ENCODE data around the gene ABTB2.
"Not testable (repeated sequence)": the region's sequence is repeated elsewhere in the genome, so short reads cannot be mapped to it uniquely, and the experiment has no call there.

The ABTB2 gene

DNA sequence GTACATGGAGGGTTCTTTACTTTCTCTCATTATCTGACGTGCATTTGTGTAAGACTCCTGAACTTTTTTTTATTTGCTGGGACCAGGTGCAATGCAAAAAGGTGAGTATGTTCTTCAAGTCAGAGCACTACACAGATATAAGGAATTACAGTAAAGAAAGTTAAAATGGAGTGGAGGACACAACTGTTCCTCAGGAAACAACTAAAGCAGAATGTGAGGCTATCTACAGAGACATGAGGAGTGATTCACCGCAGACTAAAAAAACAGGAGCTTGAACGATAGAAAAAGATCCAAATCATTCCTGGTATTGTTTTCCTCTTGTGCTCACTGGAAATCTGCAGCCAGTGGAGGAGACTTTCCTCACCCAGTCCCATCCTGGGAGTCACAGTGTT, 106.2 kb downstream of the ABTB2 start:
- Mint-ChIP-seq H3K27me3 (no peaks in the 10 kb centered on the region), H3K4me1 (ENCODE audit: low read depth) (peaks cover 53% of the 10 kb centered on the region), H3K27ac (no peak overlapping the region), H3K4me3 (peak overlapping the region; percentile 68), H3K9me3 (ENCODE audit: low read depth) (no peaks in the 10 kb centered on the region), H3K36me3 (no peaks in the 10 kb centered on the region)

DNA sequence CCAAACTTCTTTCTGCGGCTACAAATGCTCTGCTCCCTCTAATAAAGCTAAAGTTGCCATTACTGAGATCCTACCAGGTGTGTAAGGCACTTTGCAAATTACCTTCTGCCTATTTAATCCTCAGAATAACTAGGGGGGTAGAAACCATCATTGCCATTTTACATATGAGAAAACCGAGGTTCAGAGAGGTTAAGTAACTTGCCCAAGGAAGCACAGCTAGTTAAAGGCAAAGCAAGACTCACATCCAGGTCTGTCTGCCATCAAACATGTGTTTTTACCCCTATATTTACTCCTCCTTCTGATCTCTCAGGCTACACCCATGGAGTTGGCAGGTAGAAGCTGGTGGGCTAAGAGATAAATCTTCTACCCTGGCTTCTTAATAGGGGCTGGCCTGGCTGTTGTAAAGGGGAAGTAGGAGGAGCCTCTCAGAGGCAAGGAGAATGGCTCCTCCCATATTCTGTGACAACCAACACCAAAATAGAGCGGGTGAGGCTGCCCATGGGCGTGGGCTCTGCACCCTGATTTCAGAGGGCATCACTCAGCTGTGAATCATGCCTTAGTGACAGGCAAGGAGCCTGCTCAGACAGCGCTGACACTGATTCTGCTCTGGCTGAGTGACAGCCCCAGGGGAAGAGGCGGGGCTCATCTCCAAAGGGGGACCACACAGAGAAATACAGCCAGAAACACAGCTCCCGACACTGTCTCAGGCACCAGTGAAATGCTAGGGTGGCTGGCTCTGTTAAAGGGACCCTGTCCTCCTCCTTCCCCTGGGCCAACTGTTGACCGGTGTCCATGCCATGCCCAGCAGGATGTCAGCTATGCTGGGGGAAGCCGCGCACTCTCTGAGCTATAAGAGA, 106.8 kb downstream of the ABTB2 start:
- H3K9me3 Mint-ChIP-seq (ENCODE audit: low read depth), result no peaks in the 10 kb centered on the region

DNA sequence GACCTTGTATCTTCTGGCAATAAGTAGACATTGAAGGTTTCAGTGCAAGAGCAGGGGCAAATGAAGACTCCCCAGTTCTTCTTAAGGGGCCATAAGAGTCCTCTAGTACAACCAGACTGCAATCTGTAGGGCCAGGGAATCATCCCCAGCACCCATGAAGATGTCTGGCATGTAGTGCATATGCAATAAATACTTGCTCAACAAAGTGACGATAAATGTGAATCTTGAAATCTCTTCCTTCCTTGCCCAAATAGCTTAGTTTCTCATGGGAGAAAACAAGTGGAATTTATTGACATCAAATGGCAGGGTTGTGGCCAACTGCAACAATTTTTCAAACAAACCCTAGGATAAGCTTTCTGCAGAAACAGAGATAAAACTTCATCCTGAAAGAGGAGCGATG, 107.6 kb downstream of the ABTB2 start:
- Mint-ChIP-seq H3K27ac (no peak overlapping the region), H3K9me3 (ENCODE audit: low read depth) (no peaks in the 10 kb centered on the region), H3K27me3 (no peaks in the 10 kb centered on the region), H3K4me3 (no peak overlapping the region), H3K4me1 (ENCODE audit: low read depth) (peaks cover 63% of the 10 kb centered on the region), H3K36me3 (no peaks in the 10 kb centered on the region)

More for the DNA sequence above, 106.8 kb downstream of the ABTB2 start:
- peak overlapping the region; percentile 68 for H3K4me3 Mint-ChIP-seq
- no peak overlapping the region for H3K27ac Mint-ChIP-seq
- peaks cover 55% of the 10 kb centered on the region for H3K4me1 Mint-ChIP-seq (ENCODE audit: low read depth)
- no peaks in the 10 kb centered on the region for H3K27me3 Mint-ChIP-seq
- no peaks in the 10 kb centered on the region for H3K36me3 Mint-ChIP-seq

DNA sequence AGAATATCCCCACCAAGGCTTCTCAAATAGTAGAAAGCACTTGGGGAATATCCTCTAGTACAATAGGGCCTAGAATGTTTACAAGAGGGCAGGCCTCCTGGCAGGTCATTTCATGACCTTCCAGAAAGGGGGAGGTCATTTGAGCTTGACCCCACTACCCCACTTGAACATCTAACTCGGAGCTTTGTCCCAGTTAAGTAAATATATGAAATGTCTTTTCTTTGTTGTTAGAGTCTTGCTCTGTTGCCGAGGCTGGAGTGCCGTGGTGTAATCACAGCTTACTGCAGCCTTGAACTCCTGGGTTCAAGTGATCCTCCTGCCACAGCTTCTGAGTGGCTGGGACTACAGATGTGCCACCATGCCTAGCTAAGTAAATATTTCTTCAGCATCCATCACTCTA, 108.4 kb downstream of the ABTB2 start:
- no peaks in the 10 kb centered on the region for H3K9me3 Mint-ChIP-seq (ENCODE audit: low read depth)
- no peak overlapping the region for H3K27ac Mint-ChIP-seq
- peak overlapping the region; percentile 32 for H3K4me3 Mint-ChIP-seq

DNA sequence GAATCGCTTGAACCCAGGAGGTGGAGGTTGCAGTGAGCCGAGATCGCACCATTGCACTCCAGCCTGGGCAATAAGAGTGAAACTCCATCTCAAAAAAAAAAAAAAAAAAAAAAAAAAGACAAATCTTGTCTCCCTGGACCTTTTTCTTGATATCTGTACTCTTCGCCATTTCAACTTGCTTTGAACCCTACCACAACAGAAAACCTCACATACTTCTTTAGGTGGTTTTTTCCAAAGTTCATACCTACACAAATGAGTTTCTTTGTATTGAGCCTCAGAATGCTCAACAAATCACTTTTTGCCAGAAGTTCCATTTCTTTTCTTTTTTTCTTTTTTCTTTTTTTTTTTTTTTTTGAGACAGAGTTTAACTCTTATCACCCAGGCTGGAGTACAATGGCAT, 111.3 kb downstream of the ABTB2 start:
- H3K36me3 Mint-ChIP-seq; H3K27ac Mint-ChIP-seq; H3K27me3 Mint-ChIP-seq; H3K4me3 Mint-ChIP-seq; H3K9me3 Mint-ChIP-seq (ENCODE audit: low read depth): not testable (repeated sequence)
- H3K4me1 Mint-ChIP-seq (ENCODE audit: low read depth), result peaks cover 90% of the 10 kb centered on the region

More for the DNA sequence above, 108.4 kb downstream of the ABTB2 start:
- Mint-ChIP-seq H3K36me3 (no peaks in the 10 kb centered on the region), H3K4me1 (ENCODE audit: low read depth) (peaks cover 70% of the 10 kb centered on the region), H3K27me3 (no peaks in the 10 kb centered on the region)

DNA sequence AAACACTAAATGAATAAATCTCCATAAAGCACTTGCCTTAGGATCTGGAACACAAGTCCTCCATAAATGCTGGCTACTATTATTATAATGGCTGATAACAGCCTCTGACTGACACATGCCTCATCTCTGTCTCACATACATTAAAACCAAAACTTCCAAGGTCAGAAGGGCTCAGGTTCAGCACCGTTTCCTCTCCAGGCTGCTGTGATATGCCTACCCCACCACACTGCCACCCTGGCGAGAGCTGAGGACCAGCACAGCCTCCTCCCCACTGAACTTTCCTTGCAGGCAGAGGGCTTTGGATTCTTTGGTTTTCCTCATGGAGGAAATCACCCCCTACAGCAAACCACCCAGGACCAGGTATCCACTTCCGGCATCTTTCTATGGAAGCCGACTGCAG, 112.8 kb downstream of the ABTB2 start:
- Mint-ChIP-seq H3K27ac (no peak overlapping the region), H3K36me3 (peaks cover 2% of the 10 kb centered on the region), H3K9me3 (ENCODE audit: low read depth) (no peaks in the 10 kb centered on the region), H3K4me3 (no peak overlapping the region), H3K4me1 (ENCODE audit: low read depth) (peaks cover 80% of the 10 kb centered on the region), H3K27me3 (no peaks in the 10 kb centered on the region)

DNA sequence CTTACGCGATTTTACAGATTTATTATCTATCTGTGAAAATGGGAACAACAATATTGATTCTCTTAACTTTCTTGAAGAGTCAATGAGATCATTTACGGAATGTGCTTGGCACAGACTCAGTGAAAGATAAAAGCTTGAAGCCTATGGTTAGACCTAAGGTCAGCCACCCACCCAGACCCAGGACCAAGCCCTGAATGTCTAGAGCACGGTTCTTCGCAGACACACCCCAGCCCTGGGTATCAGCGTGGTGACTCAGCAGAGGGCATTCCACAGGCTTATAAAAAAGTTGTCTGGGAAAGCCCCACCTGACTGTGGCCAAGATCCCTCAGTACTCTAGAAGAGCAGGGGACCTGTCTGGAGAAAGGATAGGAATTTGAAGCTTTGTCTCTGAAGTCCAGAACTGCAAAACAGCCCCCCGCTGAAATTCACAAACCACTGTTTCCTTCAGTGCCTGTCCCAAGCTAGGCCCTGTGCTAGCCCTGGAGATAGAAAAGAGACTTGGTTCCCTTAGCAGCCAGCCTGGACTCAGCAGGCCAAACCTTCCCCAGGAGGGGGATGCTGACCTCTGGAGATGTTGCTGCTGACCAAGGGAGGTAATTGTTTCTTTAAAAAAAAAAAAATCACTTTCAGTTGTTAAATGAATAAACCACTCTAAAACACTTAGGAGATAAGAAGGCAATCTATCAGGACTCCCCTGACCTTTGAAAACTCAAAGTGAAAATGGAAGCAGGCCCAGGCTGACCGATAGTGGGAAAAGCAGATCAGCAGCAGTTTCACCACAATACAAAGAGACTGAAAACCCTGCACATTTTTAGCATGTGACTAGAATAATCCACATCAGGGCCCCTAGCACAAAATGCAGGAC, 114.0 kb downstream of the ABTB2 start:
- H3K36me3 Mint-ChIP-seq, result peaks cover 2% of the 10 kb centered on the region
- no peaks in the 10 kb centered on the region for H3K27me3 Mint-ChIP-seq
- H3K4me1 Mint-ChIP-seq (ENCODE audit: low read depth), result peaks cover 76% of the 10 kb centered on the region
- H3K27ac Mint-ChIP-seq, result peak overlapping the region; percentile 84
- H3K4me3 Mint-ChIP-seq, result peak overlapping the region; percentile 47
- H3K9me3 Mint-ChIP-seq (ENCODE audit: low read depth), result no peaks in the 10 kb centered on the region

DNA sequence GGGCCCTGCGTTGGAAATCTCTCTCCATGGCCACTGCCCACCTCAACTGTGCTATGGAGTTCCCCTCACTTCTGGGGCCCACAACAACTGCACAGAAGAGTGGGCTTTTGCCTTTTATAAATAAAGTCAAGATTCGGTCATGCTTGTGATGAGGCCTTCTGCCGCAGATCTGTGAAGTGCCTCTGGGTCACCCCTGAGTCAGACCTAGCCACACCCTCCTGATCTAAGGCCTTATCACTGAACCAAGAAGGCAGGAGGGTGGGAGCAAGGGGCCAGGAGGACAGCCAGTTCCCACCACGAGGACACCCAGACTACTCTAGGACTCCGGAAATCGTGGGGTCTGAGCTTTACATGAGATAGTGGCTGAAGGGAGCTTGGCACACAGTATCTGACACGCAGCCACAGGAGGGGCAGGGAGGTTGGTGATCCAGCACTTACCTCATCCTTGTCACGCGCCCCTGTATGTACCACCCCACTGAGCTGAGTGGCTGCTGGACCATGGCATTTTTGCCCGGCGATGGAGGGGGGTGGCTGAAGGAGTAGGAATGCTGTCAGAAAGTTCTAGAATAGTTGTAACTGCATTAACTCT, 115.7 kb downstream of the ABTB2 start:
- Mint-ChIP-seq H3K27me3 (no peaks in the 10 kb centered on the region), H3K9me3 (ENCODE audit: low read depth) (no peaks in the 10 kb centered on the region), H3K4me1 (ENCODE audit: low read depth) (peaks cover 62% of the 10 kb centered on the region), H3K36me3 (peaks cover 2% of the 10 kb centered on the region), H3K4me3 (no peak overlapping the region), H3K27ac (no peak overlapping the region)

DNA sequence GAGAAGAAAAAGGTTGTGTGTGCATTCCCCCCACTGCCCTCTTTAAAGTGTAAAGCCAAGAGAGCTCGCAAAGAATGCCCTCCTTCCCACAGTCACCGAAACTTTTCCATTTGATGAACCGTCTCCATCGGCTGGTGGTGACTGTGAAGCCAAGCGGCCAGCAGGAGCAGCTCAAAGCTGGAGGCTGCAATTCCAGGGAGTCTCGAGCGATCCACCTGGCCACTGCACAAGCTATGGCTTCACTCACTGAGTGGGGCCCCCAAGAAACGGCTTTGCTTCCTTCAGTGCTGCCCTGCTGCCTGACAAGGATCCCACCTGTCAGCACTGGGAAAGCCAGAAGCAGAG, 117.7 kb downstream of the ABTB2 start:
- Mint-ChIP-seq H3K9me3 (ENCODE audit: low read depth) (no peaks in the 10 kb centered on the region), H3K4me3 (no peak overlapping the region), H3K27ac (peak overlapping the region; percentile 4), H3K27me3 (no peaks in the 10 kb centered on the region), H3K36me3 (peaks cover 2% of the 10 kb centered on the region), H3K4me1 (ENCODE audit: low read depth) (peaks cover 62% of the 10 kb centered on the region)

DNA sequence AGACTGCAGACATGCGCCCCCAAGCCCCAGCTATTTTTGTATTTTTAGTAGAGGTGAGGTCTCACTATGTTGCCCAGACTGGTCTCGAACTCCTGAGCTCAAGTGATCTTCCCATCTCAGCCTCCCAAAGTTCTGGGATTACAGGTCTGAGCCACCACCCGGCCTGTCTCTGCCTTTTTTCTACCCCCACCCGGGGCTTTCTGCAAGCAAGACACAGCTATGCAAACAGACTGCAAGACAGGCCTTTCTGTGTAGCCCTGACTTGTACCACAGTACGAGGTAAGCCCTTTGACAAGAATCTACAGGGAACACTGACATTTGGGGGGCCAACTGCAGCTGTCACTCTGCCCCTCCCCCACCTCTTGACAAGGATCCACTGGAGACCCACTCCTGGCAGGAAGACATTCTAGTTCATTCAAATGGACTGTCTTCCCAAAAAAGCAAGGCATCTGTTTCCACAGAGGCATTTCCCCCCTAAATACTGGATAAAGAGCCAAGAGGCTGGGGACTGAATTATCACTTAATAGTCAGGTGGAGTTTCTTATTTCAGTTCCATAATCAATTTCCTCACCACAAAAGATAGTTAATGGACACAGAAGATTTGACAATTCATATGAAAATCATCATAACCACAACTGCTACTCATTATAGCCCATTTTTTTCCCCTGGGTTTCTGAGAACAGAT, 118.2 kb downstream of the ABTB2 start:
- H3K4me3 Mint-ChIP-seq, result peak overlapping the region; percentile 22
- no peaks in the 10 kb centered on the region for H3K9me3 Mint-ChIP-seq (ENCODE audit: low read depth)
- peaks cover 59% of the 10 kb centered on the region for H3K4me1 Mint-ChIP-seq (ENCODE audit: low read depth)
- H3K27ac Mint-ChIP-seq, result peak overlapping the region; percentile 4
- H3K27me3 Mint-ChIP-seq, result no peaks in the 10 kb centered on the region
- peaks cover 2% of the 10 kb centered on the region for H3K36me3 Mint-ChIP-seq

DNA sequence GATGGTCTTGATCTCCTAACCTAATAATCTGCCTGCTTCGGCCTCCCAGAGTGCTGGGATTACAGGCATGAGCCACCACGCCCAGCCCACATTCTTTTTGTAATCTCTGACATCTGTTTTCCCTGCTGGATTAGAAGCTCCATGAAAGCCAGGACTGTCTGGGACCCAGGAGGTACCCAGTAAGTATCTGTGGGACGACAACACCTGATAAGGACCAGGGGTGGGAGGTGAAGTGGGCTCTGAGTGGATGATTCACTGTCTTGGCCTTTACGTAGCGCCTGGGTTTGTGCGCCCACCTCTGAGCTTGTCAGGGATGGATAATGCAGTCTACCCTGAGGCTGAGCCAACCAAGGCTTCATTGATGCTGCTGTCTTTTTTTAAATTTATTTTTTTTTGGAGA, 118.8 kb downstream of the ABTB2 start:
- H3K4me3 Mint-ChIP-seq, result no peak overlapping the region
- H3K9me3 Mint-ChIP-seq (ENCODE audit: low read depth), result no peaks in the 10 kb centered on the region
- H3K27me3 Mint-ChIP-seq, result no peaks in the 10 kb centered on the region
- H3K36me3 Mint-ChIP-seq, result peaks cover 2% of the 10 kb centered on the region
- H3K27ac Mint-ChIP-seq, result no peak overlapping the region
- H3K4me1 Mint-ChIP-seq (ENCODE audit: low read depth), result peaks cover 59% of the 10 kb centered on the region

DNA sequence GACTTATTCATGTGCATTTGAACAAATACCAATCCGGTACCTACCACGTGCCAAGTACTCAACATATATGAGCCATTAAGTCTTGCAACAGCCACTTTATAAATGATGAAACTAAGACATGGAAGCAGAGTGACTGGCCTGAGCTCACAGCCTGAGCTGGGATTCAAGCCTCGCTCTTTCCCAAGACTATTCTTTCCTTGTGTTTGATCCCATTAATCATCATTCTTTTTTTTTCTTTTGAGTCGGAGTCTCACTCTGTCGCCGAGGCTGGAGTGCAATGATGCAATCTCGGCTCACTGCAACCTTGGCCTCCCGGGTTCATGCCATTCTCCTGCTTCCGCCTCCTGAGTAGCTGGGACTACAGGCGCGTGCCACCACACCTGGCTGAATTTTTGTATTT, 119.3 kb downstream of the ABTB2 start:
- Mint-ChIP-seq H3K36me3 (peaks cover 2% of the 10 kb centered on the region), H3K27ac (no peak overlapping the region), H3K9me3 (ENCODE audit: low read depth) (no peaks in the 10 kb centered on the region), H3K27me3 (no peaks in the 10 kb centered on the region), H3K4me3 (no peak overlapping the region), H3K4me1 (ENCODE audit: low read depth) (peaks cover 59% of the 10 kb centered on the region)

DNA sequence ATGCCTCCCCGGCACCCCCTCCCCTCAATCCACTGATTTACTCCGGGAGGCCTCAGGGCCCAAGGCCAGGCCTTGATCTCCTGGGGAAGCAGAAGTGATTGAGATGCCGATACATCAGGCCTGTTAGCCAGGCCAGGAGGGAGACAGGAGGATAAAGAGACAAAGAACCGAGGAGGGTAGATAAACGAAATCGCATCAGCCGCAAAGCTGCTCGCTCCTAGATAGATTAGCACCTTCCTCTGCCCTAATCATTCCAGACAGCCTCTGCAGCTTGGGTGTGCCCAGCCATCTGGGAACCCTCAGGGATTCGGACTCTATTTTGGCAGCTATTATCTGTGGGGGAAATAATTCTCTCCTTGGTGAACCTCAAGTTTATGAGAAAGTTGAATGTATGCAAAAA, 121.2 kb downstream of the ABTB2 start:
- no peak overlapping the region for H3K27ac Mint-ChIP-seq
- H3K4me1 Mint-ChIP-seq (ENCODE audit: low read depth), result peaks cover 46% of the 10 kb centered on the region
- H3K9me3 Mint-ChIP-seq (ENCODE audit: low read depth), result no peaks in the 10 kb centered on the region
- H3K4me3 Mint-ChIP-seq, result no peak overlapping the region
- no peaks in the 10 kb centered on the region for H3K27me3 Mint-ChIP-seq
- no peaks in the 10 kb centered on the region for H3K36me3 Mint-ChIP-seq

DNA sequence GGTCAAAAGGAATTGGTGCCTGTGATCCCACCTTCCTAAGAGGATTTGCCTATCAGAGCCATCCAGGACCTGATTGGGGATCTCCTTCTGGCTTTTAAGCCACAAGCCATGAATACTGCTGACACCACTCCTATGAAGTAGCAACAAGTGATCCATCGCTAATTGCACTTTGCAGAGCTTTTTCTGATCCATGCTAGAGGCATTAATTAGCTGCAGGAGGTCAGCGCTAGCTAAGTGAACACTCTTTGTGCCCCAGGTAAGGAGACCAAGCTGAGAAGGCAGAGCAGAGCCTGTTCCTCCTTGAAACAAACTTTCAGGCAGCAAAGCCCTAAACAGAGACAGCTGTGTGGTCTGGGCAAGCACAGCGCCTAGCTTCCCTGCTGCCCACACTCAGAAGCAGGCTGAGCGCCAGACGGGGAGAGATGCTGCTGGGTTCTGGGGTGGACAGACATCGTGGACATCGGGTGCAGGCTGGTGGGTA, 122.2 kb downstream of the ABTB2 start:
- H3K27ac Mint-ChIP-seq, result peak overlapping the region; percentile 84
- peak overlapping the region; percentile 50 for H3K4me3 Mint-ChIP-seq
- no peaks in the 10 kb centered on the region for H3K36me3 Mint-ChIP-seq
- peaks cover 51% of the 10 kb centered on the region for H3K4me1 Mint-ChIP-seq (ENCODE audit: low read depth)
- H3K9me3 Mint-ChIP-seq (ENCODE audit: low read depth), result no peaks in the 10 kb centered on the region
- no peaks in the 10 kb centered on the region for H3K27me3 Mint-ChIP-seq

Measured in activated naive CD8-positive, alpha-beta T cell (primary cell).